DOHH2 (cell line): ENCODE results near the gene NELFB.

Experiments
- EZH2phosphoT487 ChIP-seq: fragments of 200-600 bp; sonication (generic); IDR thresholded peaks from 2 replicates; pipeline ENCODE4 v1.6.1; 2017; ENCODE audit warnings: borderline replicate concordance, mild to moderate bottlenecking, antibody characterized with exemption, low read length, moderate library complexity, mixed read lengths
- TF ChIP-seq, protein P1 (sequence below): fragments of 200-600 bp; sonication (generic); IDR thresholded peaks from one replicate; pipeline ENCODE4 v1.5.1; 2014; ENCODE audit warnings: antibody characterized with exemption, mild to moderate bottlenecking, low read depth, low read length; ENCODE audit not compliant: poor library complexity, severe bottlenecking

DNA sequence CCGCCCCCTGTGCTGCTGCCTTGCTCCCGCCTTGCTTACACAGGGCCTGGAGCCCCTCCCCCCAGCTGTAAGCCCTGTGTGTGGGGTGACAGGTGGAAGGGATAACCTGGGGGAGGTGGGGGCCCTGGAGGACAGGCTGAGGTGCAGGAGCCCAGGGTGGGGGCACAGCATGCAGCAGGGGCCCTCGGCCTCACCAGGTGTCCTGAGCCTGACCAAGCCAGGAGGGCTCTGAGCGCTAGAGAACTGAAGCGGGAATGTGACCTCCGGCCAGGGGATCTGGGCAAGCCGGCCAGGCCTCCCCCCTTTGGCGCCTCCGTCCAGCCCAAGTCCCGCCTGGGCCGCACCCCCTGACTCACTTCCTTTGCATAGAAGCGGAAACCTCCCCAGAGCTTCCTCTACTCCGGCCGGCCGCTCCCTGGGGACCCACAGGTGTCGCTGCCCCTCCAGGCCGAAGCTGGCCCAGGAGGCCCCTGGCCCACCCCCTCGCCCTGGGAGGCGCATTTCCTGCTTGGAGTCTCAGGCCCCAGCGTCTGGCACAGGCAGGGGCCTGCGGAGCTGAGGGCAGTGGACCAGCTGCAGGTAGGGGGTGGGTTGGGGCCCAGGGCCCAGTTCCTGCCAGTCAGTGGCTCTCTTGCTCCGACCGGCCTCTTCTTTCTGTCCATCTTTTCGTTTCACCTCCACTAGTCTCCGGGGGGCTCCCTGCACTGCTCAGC lies 22.4 kb downstream of the NELFB start, which contains the start of gene TOR4A:
- TF ChIP-seq, protein P1, sequence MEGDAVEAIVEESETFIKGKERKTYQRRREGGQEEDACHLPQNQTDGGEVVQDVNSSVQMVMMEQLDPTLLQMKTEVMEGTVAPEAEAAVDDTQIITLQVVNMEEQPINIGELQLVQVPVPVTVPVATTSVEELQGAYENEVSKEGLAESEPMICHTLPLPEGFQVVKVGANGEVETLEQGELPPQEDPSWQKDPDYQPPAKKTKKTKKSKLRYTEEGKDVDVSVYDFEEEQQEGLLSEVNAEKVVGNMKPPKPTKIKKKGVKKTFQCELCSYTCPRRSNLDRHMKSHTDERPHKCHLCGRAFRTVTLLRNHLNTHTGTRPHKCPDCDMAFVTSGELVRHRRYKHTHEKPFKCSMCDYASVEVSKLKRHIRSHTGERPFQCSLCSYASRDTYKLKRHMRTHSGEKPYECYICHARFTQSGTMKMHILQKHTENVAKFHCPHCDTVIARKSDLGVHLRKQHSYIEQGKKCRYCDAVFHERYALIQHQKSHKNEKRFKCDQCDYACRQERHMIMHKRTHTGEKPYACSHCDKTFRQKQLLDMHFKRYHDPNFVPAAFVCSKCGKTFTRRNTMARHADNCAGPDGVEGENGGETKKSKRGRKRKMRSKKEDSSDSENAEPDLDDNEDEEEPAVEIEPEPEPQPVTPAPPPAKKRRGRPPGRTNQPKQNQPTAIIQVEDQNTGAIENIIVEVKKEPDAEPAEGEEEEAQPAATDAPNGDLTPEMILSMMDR = peak; percentile 22
- TF ChIP-seq EZH2phosphoT487 = no peak
